Tibial artery (tissue), 4 donors: ENCODE results near the gene ARAP3.
A peak's percentile ranks its signal among the peaks of the same experiment; 100 is the strongest.

Experiments used
- DNase-seq, 2 donors: peaks; one replicate each; pipeline ENCODE4 v3.0.0-alpha.2; 2019
- H3K27ac ChIP-seq, 2 donors: fragments of 200-600 bp; sonication (generic) in 1 of 2; 1 replicate in 1 of 2; 2 replicates in 1 of 2; pipeline ENCODE4 v1.5.1; 2018 to 2019; ENCODE audit warnings: mild to moderate bottlenecking in 1 of 2
- H3K27me3 ChIP-seq, 2 donors: fragments of 200-600 bp; sonication (generic) in 1 of 2; one replicate each; pipeline versions ENCODE4 v1.5.1 to v1.6.0; 2016 to 2019
- H3K36me3 ChIP-seq, 3 donors: fragments of 200-600 bp; sonication (generic) in 2 of 3; one replicate each; pipeline ENCODE4 v1.5.1; 2016 to 2019; ENCODE audit warnings: mild to moderate bottlenecking in 2 of 3
- H3K4me1 ChIP-seq, 4 donors: fragments of 200-600 bp; sonication (generic) in 2 of 4; 1 replicate in 3 of 4; 2 replicates in 1 of 4; pipeline ENCODE4 v1.5.1; 2016 to 2019
- H3K4me3 ChIP-seq, 2 donors: fragments of 200-600 bp; sonication (generic) in 1 of 2; 1 replicate in 1 of 2; 2 replicates in 1 of 2; pipeline ENCODE4 v1.5.1; 2018 to 2019; ENCODE audit warnings: mild to moderate bottlenecking in 2 of 2
- H3K9me3 ChIP-seq, 3 donors: fragments of 200-600 bp; sonication (generic) in 1 of 3; one replicate each; pipeline ENCODE4 v1.5.1; 2016 to 2019
- CTCF ChIP-seq, 2 experiments: fragments of 200-600 bp in 1 of 2; fragments of 450-650 bp in 1 of 2; IDR thresholded peaks; one replicate each; pipeline ENCODE4 v1.5.1; 2017 to 2019; ENCODE audit warnings: antibody characterized with exemption in 2 of 2, mild to moderate bottlenecking in 1 of 2, moderate library complexity in 1 of 2
- intact Hi-C: fragments of 100-400 bp; cut with DNase I; formaldehyde crosslinking; loops from one replicate; pipeline ENCODE4 v1.15.0; 2023; ENCODE audit warnings: low total_unique reads

The ARAP3 gene

GRCh38 chr5:141706121-141706520, 24.1 kb upstream of the ARAP3 start:
- H3K27ac ChIP-seq, result no peak overlapping the region
- peaks cover 0 to 22% (median 17%) of the 10 kb centered on the region in 4 donors for H3K4me1 ChIP-seq
- H3K36me3 ChIP-seq, result no peaks in the 10 kb centered on the region
- H3K9me3 ChIP-seq, result no peaks in the 10 kb centered on the region
- intact Hi-C loops, result no loop called here
- DNase-seq, result no peak
- no peak overlapping the region for H3K4me3 ChIP-seq
- H3K27me3 ChIP-seq, result peaks cover 0 to 14% of the 10 kb centered on the region in 2 donors
- TF ChIP-seq CTCF (IDR thresholded peaks at IDR 0.05), result no peak

DNA sequence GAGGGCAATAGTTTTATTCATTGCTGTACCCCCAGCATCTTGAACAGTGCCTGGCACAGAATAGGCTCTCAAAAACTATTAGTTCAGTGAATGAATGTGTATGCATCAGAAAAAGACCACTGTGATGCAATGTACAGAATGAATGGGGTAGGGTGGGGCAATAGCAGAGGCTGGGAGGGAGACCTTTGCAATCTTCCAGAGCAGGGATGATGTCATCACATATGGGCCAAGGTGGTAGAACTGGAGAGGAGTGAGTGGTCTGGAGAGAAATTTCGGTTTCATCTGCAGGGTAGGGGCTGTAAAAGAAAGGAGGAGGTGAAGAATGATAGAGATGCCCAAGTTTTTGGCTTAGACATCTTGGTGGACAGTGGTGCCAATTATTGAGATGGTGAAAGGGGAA, 23.4 kb upstream of the ARAP3 start:
- H3K4me1 ChIP-seq, result peaks cover 0 to 23% (median 17%) of the 10 kb centered on the region in 4 donors
- H3K27ac ChIP-seq, result no peak overlapping the region
- peaks cover 0 to 21% of the 10 kb centered on the region in 2 donors for H3K27me3 ChIP-seq
- no peak for TF ChIP-seq CTCF (IDR thresholded peaks at IDR 0.05)
- H3K4me3 ChIP-seq, result no peak overlapping the region
- H3K36me3 ChIP-seq, result no peaks in the 10 kb centered on the region
- H3K9me3 ChIP-seq, result no peaks in the 10 kb centered on the region
- DNase-seq, result no peak
- intact Hi-C loops, result no loop called here

- Histone ChIP-seq H3K4me3 (no peak overlapping the region), H3K4me1 (peaks cover 0 to 23% (median 17%) of the 10 kb centered on the region in 4 donors), H3K27me3 (peaks cover 0 to 27% of the 10 kb centered on the region in 2 donors), H3K9me3 (no peaks in the 10 kb centered on the region), H3K36me3 (no peaks in the 10 kb centered on the region), H3K27ac (no peak overlapping the region)
- DNase-seq, result no peak
- no peak for TF ChIP-seq CTCF (IDR thresholded peaks at IDR 0.05)
- intact Hi-C loops, result no loop called here
Measured at GRCh38 chr5:141704782-141705297, 22.8 kb upstream of the ARAP3 start.

DNA sequence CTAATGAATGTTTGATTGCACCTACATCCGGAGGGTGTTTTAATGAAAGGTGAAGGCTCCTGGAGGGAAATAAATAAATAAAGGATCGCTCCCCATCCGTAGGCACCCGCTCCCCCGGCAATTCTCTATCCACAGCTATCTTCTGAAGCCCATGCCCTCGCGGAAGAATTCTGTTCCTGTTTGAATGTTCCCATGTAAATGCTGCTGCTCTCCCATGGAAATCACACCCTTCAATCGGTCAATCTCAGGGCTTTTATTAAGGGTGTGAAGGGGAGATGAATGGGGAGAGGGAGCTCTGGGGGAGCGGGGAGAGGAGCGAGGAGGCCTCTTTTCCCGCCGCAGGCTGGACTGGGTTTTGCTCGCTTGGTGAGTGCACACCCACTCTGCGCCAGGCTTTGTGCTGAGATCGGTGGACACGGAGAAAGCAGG, 21.1 kb upstream of the ARAP3 start:
- peaks cover 0 to 23% (median 17%) of the 10 kb centered on the region in 4 donors for H3K4me1 ChIP-seq
- H3K27ac ChIP-seq, result no peak overlapping the region
- no peaks in the 10 kb centered on the region for H3K9me3 ChIP-seq
- no peaks in the 10 kb centered on the region for H3K36me3 ChIP-seq
- no peak for TF ChIP-seq CTCF (IDR thresholded peaks at IDR 0.05)
- peaks cover 0 to 44% of the 10 kb centered on the region in 2 donors for H3K27me3 ChIP-seq
- intact Hi-C loops, result no loop called here
- no peak for DNase-seq
- peak overlapping the region in 1 of 2 donors; percentile 59 for H3K4me3 ChIP-seq

GRCh38 chr5:141701360-141702119, 19.5 kb upstream of the ARAP3 start:
- intact Hi-C loops, result loop anchor here (2.0 kb wide), 1 partner anchor 177 kb away; the partner anchor contains the start of gene PCDH1
- no peaks in the 10 kb centered on the region for H3K36me3 ChIP-seq
- H3K4me1 ChIP-seq, result peaks cover 0 to 23% (median 17%) of the 10 kb centered on the region in 4 donors
- no peak overlapping the region for H3K27ac ChIP-seq
- H3K4me3 ChIP-seq, result no peak overlapping the region
- no peak for DNase-seq
- H3K27me3 ChIP-seq, result peaks cover 0 to 59% of the 10 kb centered on the region in 2 donors
- no peaks in the 10 kb centered on the region for H3K9me3 ChIP-seq
- no peak for TF ChIP-seq CTCF (IDR thresholded peaks at IDR 0.05)
